Mammary epithelial cell (primary cell): ENCODE data around the gene FLCN.

Experiments
- EZH2 ChIP-seq: IDR thresholded peaks from 2 replicates; pipeline ENCODE4 v1.6.1; 2012; ENCODE audit warnings: low read length, inconsistent platforms, borderline replicate concordance
- TF ChIP-seq, protein P1 (sequence below), 2 donors: IDR thresholded peaks in 1 of 2; conservative IDR thresholded peaks in 1 of 2; 2 replicates each; pipeline ENCODE4 v1.5.1; 2011 to 2012; ENCODE audit warnings: inconsistent platforms in 2 of 2, low read length in 2 of 2, mild to moderate bottlenecking in 2 of 2, control low read depth in 1 of 2, low read depth in 1 of 2; ENCODE audit not compliant: insufficient read depth in 1 of 2; ENCODE audit errors: extremely low read depth in 1 of 2

GRCh38 chr17:17181666-17182597, 55.0 kb downstream of the FLCN start:
- TF ChIP-seq, protein P1, sequence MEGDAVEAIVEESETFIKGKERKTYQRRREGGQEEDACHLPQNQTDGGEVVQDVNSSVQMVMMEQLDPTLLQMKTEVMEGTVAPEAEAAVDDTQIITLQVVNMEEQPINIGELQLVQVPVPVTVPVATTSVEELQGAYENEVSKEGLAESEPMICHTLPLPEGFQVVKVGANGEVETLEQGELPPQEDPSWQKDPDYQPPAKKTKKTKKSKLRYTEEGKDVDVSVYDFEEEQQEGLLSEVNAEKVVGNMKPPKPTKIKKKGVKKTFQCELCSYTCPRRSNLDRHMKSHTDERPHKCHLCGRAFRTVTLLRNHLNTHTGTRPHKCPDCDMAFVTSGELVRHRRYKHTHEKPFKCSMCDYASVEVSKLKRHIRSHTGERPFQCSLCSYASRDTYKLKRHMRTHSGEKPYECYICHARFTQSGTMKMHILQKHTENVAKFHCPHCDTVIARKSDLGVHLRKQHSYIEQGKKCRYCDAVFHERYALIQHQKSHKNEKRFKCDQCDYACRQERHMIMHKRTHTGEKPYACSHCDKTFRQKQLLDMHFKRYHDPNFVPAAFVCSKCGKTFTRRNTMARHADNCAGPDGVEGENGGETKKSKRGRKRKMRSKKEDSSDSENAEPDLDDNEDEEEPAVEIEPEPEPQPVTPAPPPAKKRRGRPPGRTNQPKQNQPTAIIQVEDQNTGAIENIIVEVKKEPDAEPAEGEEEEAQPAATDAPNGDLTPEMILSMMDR (conservative IDR thresholded peaks at IDR 0.05 in 1 of 2, IDR thresholded peaks at IDR 0.05 in 1 of 2; ENCODE audit: extremely low read depth in 1 of 2, insufficient read depth in 1 of 2, low read depth in 1 of 2, low read length in 2 of 2) = no peak
- TF ChIP-seq EZH2 = no peak
